GM03348 (cell line): ENCODE measurements around the gene PROM2.
A peak's percentile ranks its signal among the peaks of the same experiment; 100 is the strongest.
"Not testable (repeated sequence)": the region's sequence is repeated elsewhere in the genome, so short reads cannot be mapped to it uniquely, and the experiment has no call there.

ENCODE experiments used
- DNase-seq: peaks from one replicate; pipeline ENCODE4 v3.0.0; 2012; ENCODE audit warnings: low spot score

The PROM2 gene

GRCh38 chr2:95274291-95275150, at the start of gene PROM2:
PROM2 (plus strand) TSS chr2:95274449; CDS start chr2:95274586, 137 bp downstream.
- no peak for DNase-seq

- no peak for DNase-seq
Observed at GRCh38 chr2:95225658-95226057, 48.6 kb upstream of the PROM2 start.

GRCh38 chr2:95231723-95232122, 42.5 kb upstream of the PROM2 start:
- peak; percentile 73 for DNase-seq

GRCh38 chr2:95232232-95232631, 42.0 kb upstream of the PROM2 start:
- no peak for DNase-seq

- no peak for DNase-seq
Observed at GRCh38 chr2:95234286-95234785, 39.9 kb upstream of the PROM2 start.

GRCh38 chr2:95234816-95235215, 39.4 kb upstream of the PROM2 start:
- DNase-seq: no peak

- DNase-seq: no peak
Observed at GRCh38 chr2:95238131-95238530, 36.1 kb upstream of the PROM2 start.

- DNase-seq: no peak
Observed at GRCh38 chr2:95240091-95240490, 34.2 kb upstream of the PROM2 start.

GRCh38 chr2:95240556-95240955, 33.7 kb upstream of the PROM2 start:
- no peak for DNase-seq

GRCh38 chr2:95242084-95242483, 32.2 kb upstream of the PROM2 start:
- DNase-seq: not testable (repeated sequence)

GRCh38 chr2:95258271-95258670, 16.0 kb upstream of the PROM2 start:
- peak; percentile 1 for DNase-seq

GRCh38 chr2:95260028-95261023, 13.9 kb upstream of the PROM2 start:
- peak; percentile 50 for DNase-seq

- DNase-seq: no peak
Observed at GRCh38 chr2:95261602-95262001, 12.6 kb upstream of the PROM2 start.

GRCh38 chr2:95262896-95263542, 11.2 kb upstream of the PROM2 start:
- no peak for DNase-seq

GRCh38 chr2:95264624-95265023, 9.6 kb upstream of the PROM2 start:
- no peak for DNase-seq

- DNase-seq: no peak
Observed at GRCh38 chr2:95265182-95265581, 9.1 kb upstream of the PROM2 start.

GRCh38 chr2:95266781-95267430, 7.3 kb upstream of the PROM2 start:
- no peak for DNase-seq

GRCh38 chr2:95267458-95268210, 6.6 kb upstream of the PROM2 start:
- DNase-seq: no peak

GRCh38 chr2:95268211-95269035, 5.8 kb upstream of the PROM2 start:
- DNase-seq: no peak
